ENCODE results near the gene LRRC18.

Gene LRRC18

DNA sequence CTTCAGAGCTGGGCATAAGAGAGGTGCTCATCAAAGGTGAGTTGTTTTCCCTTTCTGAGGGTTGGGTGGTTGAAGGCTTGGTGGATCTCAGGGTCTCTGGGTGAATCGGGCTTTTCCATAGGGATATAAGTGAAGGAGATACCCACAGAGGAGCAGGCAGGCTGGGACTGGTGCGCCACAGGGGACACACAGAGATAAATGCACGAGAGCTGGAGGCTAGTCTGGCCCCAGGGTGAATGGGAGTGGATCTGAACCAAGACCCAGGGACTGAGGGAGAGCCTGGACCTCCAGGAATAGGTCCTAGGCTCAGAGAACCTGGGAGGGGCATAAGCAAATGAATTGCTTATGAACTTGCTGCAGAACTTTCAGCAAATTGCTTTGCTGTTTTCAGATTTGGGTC, 61.5 kb downstream of the LRRC18 start:
- H3K36me3 Mint-ChIP-seq (ENCODE audit: insufficient read depth): no peaks in the 10 kb centered on the region
- DNase-seq (no peak), ATAC-seq (replicated peaks) (no peak)
- no peak overlapping the region for H3K4me3 Mint-ChIP-seq
- H3K27me3 Mint-ChIP-seq: peaks cover 10 to 16% of the 10 kb centered on the region in 2 donors
- H3K27ac Mint-ChIP-seq: no peak overlapping the region
- no peaks in the 10 kb centered on the region for H3K4me1 Mint-ChIP-seq (ENCODE audit: low read depth in 2 of 2)
- H3K9me3 Mint-ChIP-seq: no peaks in the 10 kb centered on the region

DNA sequence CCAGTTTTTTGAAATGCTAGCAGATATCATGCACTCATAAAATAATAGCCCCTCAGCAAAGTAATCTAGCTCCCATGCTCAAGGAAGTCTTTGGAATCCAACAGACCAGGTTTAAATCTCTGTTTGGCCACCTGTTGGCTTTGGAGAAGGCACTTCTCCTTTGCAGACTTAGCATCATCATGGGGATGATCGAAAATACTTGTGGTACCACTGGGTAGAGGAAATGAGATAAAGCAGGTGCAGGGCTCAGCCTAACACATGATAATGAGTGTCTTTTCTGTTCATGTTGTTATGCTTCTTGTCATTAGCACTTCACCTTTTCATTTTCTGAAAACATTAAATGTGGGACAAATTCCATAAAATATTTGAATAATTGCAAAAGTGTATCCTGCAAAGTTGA, 67.4 kb downstream of the LRRC18 start:
- ATAC-seq (replicated peaks) (no peak), DNase-seq (no peak)
- H3K27me3 Mint-ChIP-seq: peaks cover 18 to 21% of the 10 kb centered on the region in 2 donors
- no peaks in the 10 kb centered on the region for H3K36me3 Mint-ChIP-seq (ENCODE audit: insufficient read depth)
- H3K9me3 Mint-ChIP-seq: no peaks in the 10 kb centered on the region
- H3K4me1 Mint-ChIP-seq (ENCODE audit: low read depth in 2 of 2): no peaks in the 10 kb centered on the region
- H3K4me3 Mint-ChIP-seq: no peak overlapping the region
- H3K27ac Mint-ChIP-seq: no peak overlapping the region
